Panc1 (cell line): ENCODE measurements around the gene PODNL1. TPM values are rescaled to one million over a fixed set of nuclear protein-coding genes. Genes with fewer than 3 reads are reported as not detected.

Experiments used
- ATAC-seq: fragments of 200-7000 bp; cut with Tn5 transposase; 2 replicates; pipeline ENCODE4 v1.9.1; 2020; ENCODE audit warnings: mild to moderate bottlenecking, moderate library complexity
- BruUV-seq: library from RNA; stranded (reverse); fragments of 400-500 nt; replicated peaks from 2 replicates; lab custom pipeline; 2021; lab: Mats Ljungman, UMichigan
- CTCF ChIA-PET: fragments of 300-600 bp; sonication (Branson Sonifier 250); formaldehyde crosslinking; loops from one replicate; lab custom pipeline; 2022; ENCODE audit warnings: antibody characterized with exemption; lab: Charles Lee
- POLR2A ChIA-PET: fragments of 300-600 bp; sonication (Branson Sonifier 250); formaldehyde crosslinking; loops from one replicate; lab custom pipeline; 2022; ENCODE audit warnings: antibody characterized with exemption; lab: Charles Lee
- DNase-seq: peaks from one replicate; pipeline ENCODE4 v3.0.0-alpha.2; 2010; ENCODE audit warnings: low read depth, low spot score
- H3K27ac ChIP-seq: 2 replicates; pipeline ENCODE4 v1.5.1; 2011; ENCODE audit warnings: mild to moderate bottlenecking, low read length, inconsistent platforms
- H3K27me3 ChIP-seq: fragments of 200-500 bp; sonication (Bioruptor generic); 2 replicates; pipeline ENCODE4 v1.6.0; 2014; ENCODE audit warnings: low read length, inconsistent platforms; ENCODE audit not compliant: control insufficient read depth, insufficient read depth
- H3K36me3 ChIP-seq: fragments of 200-500 bp; sonication (Bioruptor generic); 2 replicates; pipeline ENCODE4 v1.5.1; 2014; ENCODE audit warnings: inconsistent platforms, mild to moderate bottlenecking, low read length, moderate library complexity; ENCODE audit not compliant: control insufficient read depth, insufficient read depth
- H3K4me1 ChIP-seq: 2 replicates; pipeline ENCODE4 v1.5.1; 2011; ENCODE audit warnings: inconsistent platforms, mild to moderate bottlenecking, low read length, moderate library complexity; ENCODE audit not compliant: control insufficient read depth, insufficient read depth
- H3K4me3 ChIP-seq, 2 experiments: 2 replicates each; pipeline ENCODE4 v1.5.1; 2011 to 2012; ENCODE audit warnings: low read depth in 2 of 2, low read length in 2 of 2, mild to moderate bottlenecking in 2 of 2, inconsistent platforms in 1 of 2, moderate library complexity in 1 of 2
- H3K9me3 ChIP-seq: fragments of 200-500 bp; sonication (Bioruptor generic); 2 replicates; pipeline ENCODE4 v1.5.1; 2014; ENCODE audit warnings: low read depth, mild to moderate bottlenecking, inconsistent platforms, low read length, moderate library complexity; ENCODE audit not compliant: control insufficient read depth, insufficient read depth
- CTCF ChIP-seq: fragments of 450-650 bp; IDR thresholded peaks from 2 replicates; pipeline ENCODE4 v1.5.1; 2017; ENCODE audit warnings: mild to moderate bottlenecking
- POLR2AphosphoS5 ChIP-seq: IDR thresholded peaks from 2 replicates; pipeline ENCODE4 v1.6.1; 2012; ENCODE audit warnings: mild to moderate bottlenecking, low read depth, low read length, moderate library complexity
- REST ChIP-seq, 2 experiments: IDR thresholded peaks; 2 replicates each; pipeline ENCODE4 v1.6.1; 2011 to 2012; ENCODE audit warnings: low read depth in 2 of 2, control low read depth in 1 of 2, low read length in 1 of 2, mild to moderate bottlenecking in 1 of 2, moderate library complexity in 1 of 2; ENCODE audit not compliant: insufficient read depth in 1 of 2
- SIN3A ChIP-seq: IDR thresholded peaks from 2 replicates; pipeline ENCODE4 v1.6.1; 2012; ENCODE audit warnings: low read depth, mild to moderate bottlenecking, low read length, moderate library complexity, borderline replicate concordance; ENCODE audit not compliant: insufficient read depth
- TCF7L2 ChIP-seq: IDR thresholded peaks from 2 replicates; pipeline ENCODE4 v1.6.1; 2011; ENCODE audit warnings: mild to moderate bottlenecking, low read depth, low read length, inconsistent platforms
- in situ Hi-C: cut with HindIII; loops from 2 replicates; pipeline ENCODE4 v1.10.0; 2016; ENCODE audit warnings: low sequenced_read_pairs, low pct_unique_long_range_greater_than_20kb
- intact Hi-C: fragments of 100-400 bp; cut with micrococcal nuclease; formaldehyde crosslinking; loops from one replicate; pipeline ENCODE4 v1.10.0; 2022; ENCODE audit not compliant: unreplicated experiment
- total RNA-seq: library from RNA; stranded (reverse); gene quantifications from one replicate; pipeline ENCODE4 v1.2.1, GENCODE V29; 2021; ENCODE audit not compliant: unreplicated experiment

Gene PODNL1
- total RNA-seq, 1 experiment from 2014 or later = 1.4 TPM

GRCh38 chr19:13920940-13921747, 17.1 kb downstream of the PODNL1 start:
- Histone ChIP-seq H3K27ac (no peak overlapping the region), H3K9me3 (no peaks in the 10 kb centered on the region), H3K4me1 (no peaks in the 10 kb centered on the region), H3K36me3 (no peaks in the 10 kb centered on the region), H3K27me3 (no peaks in the 10 kb centered on the region), H3K4me3 (no peak overlapping the region)
- BruUV-seq = no TSS peak
- intact Hi-C loops = no loop called here
- in situ Hi-C loops = no loop called here
- ATAC-seq (peak; percentile 90), DNase-seq (no peak)
- ChIA-PET CTCF (no interaction called here), POLR2A (no interaction called here)
- TF ChIP-seq TCF7L2 = no peak
- TF ChIP-seq REST (IDR thresholded peaks at IDR 0.05; ENCODE audit: insufficient read depth in 1 of 2, low read depth in 2 of 2, low read length in 1 of 2) = no peak
- no peak for TF ChIP-seq POLR2AphosphoS5
- no peak for TF ChIP-seq CTCF
- TF ChIP-seq SIN3A = no peak

- ATAC-seq (no peak), DNase-seq (no peak)
- Histone ChIP-seq H3K9me3 (no peaks in the 10 kb centered on the region), H3K27ac (no peak overlapping the region), H3K4me1 (no peaks in the 10 kb centered on the region), H3K4me3 (no peak overlapping the region), H3K36me3 (no peaks in the 10 kb centered on the region), H3K27me3 (no peaks in the 10 kb centered on the region)
- intact Hi-C loops = no loop called here
- ChIA-PET POLR2A (no interaction called here), CTCF (no interaction called here)
- in situ Hi-C loops = no loop called here
- no peak for TF ChIP-seq SIN3A
- no TSS peak for BruUV-seq
Observed at GRCh38 chr19:13920524-13920923, 17.7 kb downstream of the PODNL1 start.
